T-helper 1 cell treated with Interleukin-12 subunit alpha and Interleukin-12 subunit beta and Interleukin-4 antibody, amounts not matched to agents 30 ng/mL and 1 ng/mL, for 36 hours (primary cell): ENCODE results near the gene ACP6. TPM values are rescaled to one million over a fixed set of nuclear protein-coding genes. Genes with fewer than 3 reads are reported as not detected.

ENCODE experiments used
- total RNA-seq: library from RNA; stranded (reverse); gene quantifications from 2 replicates; pipeline ENCODE4 v1.2.3, GENCODE V29; 2022

The ACP6 gene
- total RNA-seq, 1 donor from 2014 or later: 16.3 TPM

Other genes starting within 250 kb of the ACP6 start
- 18.7 and 19.7 TPM in 2 replicates for gene BCL9, start 129.0 kb downstream of the ACP6 start, total RNA-seq
- gene GJA5, start 90.1 kb upstream of the ACP6 start, total RNA-seq: not detected in 2 replicates
- not detected in 2 replicates for gene GJA8, start 232.3 kb upstream of the ACP6 start, total RNA-seq